Stimulated activated CD4-positive, alpha-beta T cell treated with anti-CD3 and anti-CD28 coated beads, Interleukin-2, amount 100 ng/mL, for 4 hours (primary cell): ENCODE data around the gene USP13.
"Not testable (repeated sequence)": the region's sequence is repeated elsewhere in the genome, so short reads cannot be mapped to it uniquely, and the experiment has no call there.

Source experiments
- DNase-seq: peaks from one replicate; pipeline ENCODE4 v3.0.0-alpha.2; 2020; ENCODE audit warnings: low read depth

The USP13 gene

DNA sequence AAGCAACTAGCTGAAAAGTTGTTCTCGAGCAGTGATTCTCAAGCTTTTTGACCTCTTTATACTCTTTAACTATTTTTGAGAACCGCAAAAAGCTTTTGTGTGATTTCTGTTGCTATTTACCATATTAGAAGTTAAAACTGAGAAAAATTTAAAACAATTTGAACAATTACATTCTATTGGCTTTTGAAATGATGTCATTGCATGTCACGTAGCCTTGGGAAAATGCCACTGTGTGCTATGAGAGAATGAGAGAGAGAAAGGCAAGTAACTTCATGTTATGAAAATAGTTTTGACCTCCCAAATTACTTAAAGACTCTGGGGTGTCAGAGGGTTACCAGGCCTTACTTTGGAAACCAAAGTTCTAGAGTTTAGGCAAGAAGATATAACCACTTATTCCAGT lies 8.0 kb downstream of the USP13 start:
- DNase-seq = no peak

DNA sequence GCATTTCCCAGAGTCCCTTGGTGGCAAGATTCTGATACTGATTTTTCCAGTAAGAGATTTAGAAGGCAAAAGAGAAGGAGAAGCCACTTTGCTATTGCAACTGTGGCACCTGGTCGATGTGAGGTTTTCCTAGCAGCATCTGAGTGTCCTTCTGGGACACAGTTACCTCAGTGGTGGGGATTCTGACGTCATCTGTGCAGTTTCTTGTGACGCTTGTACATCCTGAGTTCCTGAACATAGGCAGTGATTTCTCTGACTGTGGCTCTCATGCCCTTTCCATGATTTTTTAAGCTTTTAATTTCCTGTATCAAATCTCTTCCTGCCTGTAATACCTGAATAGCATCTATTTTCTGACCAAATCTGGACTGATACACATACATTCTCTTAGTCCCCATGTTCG lies 8.9 kb downstream of the USP13 start:
- no peak for DNase-seq

DNA sequence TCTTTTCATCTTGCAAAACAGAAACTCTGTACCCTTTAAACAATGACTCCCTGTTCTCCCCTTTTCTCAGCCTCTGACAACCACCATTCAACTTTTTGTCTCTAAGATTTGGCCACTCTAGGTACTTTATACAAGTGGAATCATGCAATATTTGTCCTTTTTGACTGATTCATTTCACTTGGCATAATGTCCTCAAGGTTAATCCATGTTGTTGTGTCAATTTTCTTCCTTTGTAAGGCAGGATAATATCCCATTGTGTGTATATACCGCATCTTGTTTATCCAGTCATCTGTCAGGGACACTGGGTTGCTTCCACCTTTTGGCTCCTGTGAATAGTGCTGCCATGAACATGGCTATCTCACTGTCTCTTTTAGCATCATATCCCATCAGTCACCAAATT lies 10.3 kb downstream of the USP13 start:
- DNase-seq = no peak

DNA sequence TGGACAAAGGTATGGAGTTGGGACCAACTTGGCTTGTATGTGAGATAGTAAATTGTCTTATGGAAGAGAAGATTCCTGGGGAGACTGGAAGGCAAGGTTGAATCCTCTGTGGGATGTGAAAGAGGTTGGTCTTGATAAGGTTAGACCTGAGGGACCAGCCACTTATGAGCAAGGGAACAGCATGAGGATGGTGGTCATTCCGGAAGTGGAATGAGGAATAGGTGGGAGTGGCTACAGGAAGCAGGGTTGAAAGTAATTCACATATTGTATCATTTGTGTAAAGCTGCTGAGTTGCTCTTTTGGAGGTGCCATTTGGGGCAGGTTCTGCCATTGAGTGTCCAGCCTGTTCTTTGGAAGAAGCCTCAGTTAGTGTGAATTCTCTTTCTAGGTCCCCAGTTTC lies 13.2 kb downstream of the USP13 start:
- no peak for DNase-seq

DNA sequence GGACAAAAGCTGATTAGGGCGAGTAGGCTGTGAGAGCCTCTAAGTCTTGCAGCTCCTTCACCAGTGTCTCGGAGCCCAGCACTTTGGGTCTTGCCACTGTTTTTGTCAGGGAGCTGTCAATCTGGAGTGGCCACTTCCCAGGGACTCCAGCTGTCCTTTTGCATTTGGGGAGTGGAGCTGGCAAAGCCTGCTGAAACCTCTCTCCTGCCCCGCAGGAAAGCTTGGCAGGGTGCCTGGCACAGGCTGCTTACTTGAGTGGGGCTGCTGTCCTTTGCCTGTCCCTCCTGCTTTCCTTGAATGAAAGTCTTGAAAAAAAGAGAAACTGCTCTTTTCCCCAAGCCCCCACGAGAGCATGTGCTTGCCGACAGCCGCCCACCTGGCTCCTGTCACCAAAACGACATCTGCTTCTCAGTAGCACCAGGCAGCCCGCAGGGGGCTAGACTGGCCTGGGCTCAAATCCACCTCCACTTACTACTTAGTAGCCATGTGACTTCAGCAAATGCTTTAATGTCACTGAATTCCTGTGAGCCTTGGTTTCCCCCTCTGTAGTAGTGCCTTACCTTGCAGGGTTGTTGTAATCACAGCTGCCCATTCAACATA lies 13.7 kb downstream of the USP13 start:
- DNase-seq = no peak

DNA sequence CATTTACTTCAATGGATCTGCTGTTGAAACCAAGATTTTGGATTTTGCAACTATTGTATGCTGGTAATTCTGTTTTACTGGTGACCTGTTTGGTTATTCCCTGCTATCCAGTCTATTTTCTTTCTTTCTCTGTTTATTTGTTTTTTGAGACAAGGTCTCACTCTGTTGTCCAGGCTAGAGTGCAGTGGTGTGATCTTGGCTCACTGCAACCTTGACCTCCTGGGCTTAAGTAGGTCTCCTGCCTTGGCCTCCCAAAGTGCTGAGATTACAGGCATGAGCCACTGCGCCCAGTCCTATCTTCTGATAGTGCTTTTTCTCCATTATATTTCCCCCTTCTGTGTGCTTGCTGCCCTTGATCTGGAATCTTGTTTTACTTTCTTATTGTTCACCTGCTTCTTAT lies 15.6 kb downstream of the USP13 start:
- no peak for DNase-seq

DNA sequence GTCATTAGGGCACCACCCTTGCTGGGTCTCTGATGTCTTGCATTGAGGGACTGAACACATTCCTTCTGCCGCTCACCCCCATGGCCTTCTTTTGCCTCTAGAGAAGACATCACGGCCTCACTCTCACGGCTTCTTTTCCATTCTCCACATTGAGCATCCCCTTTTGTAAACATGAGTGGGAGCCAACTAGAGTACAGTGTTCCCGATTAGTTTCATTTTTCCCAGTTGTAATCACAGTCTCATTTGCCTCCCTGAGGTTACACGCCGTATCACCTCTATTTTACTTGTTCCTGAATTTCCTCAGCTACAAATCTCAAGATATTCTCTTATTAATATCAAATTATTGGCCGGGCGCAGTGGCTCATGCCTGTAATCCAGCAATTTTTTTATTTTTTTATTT lies 17.5 kb downstream of the USP13 start:
- DNase-seq = no peak

DNA sequence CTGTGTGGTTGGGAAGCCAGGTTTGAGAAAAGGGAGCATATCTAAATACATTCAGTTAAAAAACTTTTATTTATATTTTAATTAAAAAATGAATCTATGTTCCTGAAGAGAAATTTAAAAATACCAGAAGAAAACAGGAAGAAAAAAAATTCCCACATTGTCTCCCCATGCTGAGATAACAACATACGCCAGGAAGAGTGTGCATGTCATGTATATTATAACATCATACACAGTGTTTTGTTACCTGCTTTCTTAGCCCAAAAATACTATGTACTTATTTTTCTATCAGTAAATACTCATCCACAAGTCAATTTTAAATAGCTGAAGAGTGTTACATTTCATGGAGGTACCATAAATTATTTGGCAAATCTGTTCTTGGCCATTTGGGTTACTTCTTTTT lies 18.5 kb downstream of the USP13 start:
- no peak for DNase-seq

DNA sequence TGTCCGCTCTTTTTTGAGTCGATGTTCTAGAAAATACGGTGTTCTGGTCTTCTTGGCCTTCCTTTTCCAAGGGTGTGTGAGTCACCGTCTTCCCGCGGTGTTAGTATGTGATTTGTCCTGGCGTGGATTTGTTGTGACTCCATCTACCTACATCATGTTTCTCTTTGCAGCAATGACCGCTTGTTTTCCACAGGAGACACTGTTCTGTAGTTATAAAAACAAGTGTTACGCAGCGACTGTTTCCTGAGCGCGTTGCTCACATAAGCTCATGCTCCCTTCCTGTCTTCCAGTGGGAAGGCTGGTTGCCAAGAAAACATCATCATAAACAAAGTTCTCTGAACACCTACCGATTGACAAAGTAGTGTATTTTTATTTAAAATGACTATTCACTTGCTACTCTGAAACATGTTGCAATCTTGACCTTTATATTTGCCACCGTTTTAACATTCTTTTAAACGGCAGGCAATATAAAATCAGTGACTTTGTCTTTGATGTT lies 19.0 kb downstream of the USP13 start:
- DNase-seq = no peak

DNA sequence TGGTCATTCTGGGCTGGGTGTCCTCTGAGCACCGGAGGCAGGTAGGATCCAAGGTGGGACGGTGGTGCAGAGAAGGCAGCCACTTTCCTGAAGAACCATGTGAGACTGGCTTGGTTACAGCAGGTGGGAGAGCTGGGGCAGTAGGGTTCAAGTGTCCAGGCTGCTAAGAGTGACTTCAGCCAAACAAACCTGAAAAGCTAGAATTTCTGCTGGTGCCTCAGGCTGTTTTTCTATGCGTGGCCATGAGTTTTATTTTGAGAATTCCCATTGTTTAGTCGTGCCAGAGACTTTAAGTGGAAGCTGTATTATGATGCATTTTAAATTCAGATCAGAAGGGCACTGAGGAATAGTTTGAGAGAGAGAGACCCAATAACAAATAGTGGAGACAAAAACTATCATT lies 20.1 kb downstream of the USP13 start:
- DNase-seq = no peak

DNA sequence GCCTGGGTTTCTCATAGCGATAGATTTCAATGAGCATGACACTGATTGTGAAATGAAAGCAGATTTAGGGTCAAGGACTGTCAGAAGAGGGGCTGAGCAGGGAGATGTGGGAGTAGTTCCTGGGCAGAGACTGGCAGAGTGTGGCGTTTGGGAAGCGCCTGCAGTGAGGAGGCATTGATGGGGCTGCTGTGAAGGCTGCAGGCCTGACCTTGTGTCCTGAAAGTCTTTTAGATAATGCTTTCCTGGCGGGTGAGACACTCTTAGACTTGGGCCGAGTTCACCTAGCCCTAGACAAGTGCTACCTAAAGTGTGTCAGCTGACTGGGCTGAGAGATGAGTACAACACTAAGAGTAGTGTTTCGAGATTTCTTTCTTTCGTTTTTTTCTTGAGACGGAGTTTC lies 20.7 kb downstream of the USP13 start:
- DNase-seq = no peak

DNA sequence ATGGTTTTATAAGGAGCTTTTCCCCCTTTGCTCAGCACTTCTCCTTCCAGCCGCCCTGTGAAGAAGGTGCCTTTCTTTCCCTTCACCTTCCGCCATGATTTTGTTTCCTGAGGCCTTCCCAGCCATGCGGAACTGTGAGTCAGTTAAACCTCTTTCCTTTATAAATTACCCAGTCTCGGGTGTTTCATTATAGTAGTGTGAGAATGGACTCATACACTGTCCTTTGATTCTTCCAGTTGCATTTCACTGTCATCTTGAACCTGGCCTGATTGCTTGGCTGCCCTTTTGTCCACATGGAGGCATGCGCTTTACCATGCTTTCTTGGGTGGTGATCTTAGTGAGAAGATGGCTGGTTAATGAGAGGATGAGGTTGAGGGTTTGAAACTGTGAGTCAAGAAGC lies 23.2 kb downstream of the USP13 start:
- no peak for DNase-seq

DNA sequence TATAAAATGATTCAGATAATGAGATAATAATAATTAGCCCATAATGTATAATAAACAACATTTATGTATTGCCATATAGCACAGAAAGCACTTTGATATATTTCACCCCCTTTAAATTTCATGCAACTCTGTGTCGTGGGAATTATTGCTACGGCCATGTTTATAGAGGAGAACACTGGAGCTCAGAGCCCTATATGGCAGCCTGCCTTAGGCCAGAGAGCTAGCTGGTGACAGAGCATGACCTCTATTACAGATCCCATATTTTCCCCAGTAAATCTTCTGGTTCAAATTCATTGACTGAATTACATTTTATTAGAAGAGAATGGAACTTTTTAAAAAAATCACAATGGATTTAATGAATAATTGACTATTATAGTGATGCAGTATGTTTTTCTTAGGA lies 25.0 kb downstream of the USP13 start:
- DNase-seq = no peak

DNA sequence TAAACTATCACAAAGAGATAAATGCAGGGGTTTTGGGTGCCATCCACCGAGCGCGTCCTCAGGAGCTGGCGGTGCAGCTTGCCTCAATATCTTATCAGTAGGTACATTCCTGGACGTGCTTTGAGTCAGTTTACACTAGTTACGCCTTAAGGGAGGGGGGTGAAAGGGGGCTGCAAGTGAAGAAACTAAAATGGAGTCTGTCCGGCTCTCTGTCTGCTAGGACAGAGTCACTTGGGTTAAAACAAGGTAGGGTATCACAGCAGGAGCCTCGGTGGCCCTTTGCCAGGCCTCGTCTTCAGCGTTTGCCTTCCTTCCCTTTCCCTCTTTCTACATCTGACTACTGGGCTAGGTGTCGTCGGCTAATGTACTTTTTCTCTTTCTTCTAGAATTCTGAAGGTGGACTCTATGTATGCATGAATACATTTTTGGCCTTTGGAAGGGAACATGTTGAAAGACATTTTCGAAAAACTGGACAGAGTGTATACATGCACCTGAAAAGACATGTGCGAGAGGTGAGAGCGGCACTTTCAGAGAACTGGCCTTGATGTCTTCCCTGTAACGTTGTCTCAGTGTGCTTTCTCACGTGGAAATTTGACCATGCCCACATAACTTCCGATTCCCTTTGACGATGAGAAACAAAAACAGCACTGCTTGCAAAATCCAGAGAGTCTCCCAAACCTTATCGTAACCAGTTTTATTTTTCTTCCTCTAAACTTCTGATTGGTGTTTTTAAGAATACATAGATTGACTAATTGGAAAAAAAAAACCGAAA lies 28.8 kb downstream of the USP13 start:
- no peak for DNase-seq

DNA sequence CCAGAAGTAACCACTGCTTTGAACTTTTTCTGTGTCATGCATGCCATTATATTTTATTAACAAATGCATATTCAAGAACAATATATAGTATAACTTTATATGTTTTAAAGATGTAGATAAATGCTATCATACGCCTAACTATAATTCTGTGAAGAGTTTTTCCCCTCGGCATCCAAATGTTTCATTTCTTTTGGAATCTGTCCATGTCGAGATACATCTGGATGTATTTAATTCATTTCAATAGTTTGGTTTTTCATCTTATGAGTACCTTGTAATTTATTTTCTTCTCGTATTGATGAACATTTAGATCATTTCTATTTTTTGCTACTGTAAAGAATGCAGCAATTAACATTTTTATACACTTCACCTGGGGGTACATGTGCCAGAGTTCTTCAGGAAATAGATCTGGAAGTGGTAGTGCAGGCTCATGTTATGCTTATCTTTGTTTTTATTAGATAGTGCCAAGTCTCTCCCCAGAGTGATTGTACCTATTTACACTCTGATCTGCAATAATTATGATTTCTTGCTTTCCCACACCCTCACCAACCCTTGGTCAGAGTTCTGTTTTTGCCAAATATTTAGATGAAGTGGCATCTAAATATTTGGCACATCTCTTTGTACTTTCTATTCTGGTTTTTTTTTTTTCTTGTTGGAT lies 29.7 kb downstream of the USP13 start:
- no peak for DNase-seq

DNA sequence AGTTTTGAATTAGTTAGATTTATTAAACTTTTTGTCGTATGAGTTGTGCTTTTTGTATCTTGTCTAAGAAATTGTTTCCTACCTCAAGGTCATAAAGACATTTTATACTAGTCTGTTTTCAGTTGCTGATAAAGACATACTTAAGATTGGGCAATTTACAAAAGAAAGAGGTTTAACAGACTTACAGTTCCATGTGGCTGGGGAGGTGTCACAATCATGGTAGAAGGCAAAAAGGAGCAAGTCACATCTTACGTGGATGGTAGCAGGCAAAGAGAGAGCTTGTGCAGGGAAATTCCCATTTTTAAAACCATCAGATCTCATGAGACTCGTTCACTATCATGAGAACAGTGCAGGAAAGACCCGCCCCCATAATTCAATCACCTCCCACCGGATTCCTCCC lies 30.4 kb downstream of the USP13 start:
- DNase-seq = not testable (repeated sequence)

DNA sequence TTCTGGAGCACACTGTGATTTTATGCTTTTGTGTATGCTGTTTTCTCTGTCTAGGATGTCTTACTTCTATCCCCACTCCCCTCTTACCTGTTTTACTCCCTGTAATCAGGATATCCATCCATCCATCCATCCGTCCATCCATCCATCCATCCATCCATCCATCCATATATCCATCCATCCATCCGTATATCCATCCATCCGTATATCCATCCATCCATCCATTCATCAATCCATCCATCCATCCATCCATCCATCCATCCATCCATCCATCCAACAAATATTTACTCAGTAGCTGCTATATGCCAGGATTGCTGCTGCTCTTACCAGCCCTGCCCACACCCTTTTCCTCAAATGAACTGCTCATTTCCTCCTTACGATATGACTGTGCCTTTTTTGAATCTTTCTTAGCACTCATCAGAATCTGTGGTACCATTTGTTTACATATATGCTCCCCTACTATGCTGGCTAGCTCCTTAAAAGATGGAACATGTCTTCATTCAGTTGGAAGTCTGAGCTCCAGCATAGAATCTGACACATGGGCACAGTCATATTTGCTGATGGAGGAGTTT lies 35.2 kb downstream of the USP13 start:
- no peak for DNase-seq

DNA sequence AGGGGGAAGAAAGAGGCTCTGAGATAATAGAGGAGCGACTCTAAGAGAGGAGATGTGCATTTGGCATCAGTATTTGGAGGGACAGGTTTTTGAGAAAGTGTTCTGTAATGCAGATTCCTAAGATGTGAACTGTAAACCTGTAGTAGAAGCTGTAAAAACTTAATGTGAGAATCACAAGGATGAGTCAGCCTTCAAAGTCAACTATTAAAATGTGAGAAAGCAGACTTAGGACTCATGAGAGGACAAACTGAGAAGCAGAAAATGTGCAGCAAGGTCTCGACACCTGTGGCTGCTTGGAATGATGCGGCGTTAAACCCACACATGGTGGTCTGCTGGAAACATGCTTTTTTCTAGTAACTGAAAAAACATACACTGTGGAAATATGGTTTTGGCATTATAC lies 36.0 kb downstream of the USP13 start:
- DNase-seq = no peak

DNA sequence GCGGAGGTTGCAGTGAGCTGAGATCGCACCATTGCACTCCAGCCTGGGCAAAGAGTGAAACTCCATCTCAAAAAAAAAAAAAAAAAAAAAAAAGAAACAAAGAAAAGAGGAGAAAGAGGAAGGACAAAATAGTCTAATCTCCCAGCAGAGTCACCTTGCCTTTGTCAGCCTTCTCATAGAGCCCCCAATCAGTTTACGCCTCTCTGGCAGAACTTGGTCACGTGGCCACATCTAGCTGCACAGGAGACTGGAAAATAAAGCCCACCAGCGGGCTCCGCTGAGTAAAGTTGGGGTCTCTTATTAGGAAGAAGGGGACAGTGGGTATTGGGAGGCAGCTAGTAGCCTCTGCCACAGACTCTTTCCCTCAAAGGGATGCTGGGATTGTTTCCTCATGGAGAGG lies 41.9 kb downstream of the USP13 start:
- no peak for DNase-seq

DNA sequence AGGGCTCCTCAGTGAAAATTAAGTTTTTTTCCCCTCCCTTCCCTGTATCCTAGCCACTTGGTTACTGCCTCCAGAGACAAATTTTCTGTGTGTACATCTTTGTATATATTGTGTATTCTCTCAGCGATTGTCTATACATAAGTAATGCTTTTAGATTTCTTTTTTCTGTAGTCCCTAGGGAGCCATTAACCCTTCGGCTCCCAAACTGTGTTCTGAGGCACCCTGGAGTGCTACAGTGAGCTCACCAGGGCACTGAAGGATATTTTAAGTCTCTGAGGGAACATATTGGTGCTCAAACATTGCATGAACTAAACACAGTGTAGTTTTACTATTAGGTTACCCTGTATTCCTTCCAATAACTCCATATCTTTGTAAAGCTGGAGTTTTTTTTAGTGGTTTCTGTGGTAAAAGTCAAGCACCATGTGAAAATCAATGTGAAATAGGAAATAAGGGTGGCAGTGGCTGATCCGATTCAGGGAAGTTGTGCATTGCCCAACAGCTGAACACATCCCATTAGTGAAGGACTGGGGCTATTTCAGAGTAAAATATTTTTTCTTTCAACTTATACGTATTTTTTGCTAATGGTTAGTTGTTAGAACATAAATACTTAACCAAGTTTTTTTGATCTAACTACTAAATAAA lies 43.0 kb downstream of the USP13 start:
- DNase-seq = no peak

DNA sequence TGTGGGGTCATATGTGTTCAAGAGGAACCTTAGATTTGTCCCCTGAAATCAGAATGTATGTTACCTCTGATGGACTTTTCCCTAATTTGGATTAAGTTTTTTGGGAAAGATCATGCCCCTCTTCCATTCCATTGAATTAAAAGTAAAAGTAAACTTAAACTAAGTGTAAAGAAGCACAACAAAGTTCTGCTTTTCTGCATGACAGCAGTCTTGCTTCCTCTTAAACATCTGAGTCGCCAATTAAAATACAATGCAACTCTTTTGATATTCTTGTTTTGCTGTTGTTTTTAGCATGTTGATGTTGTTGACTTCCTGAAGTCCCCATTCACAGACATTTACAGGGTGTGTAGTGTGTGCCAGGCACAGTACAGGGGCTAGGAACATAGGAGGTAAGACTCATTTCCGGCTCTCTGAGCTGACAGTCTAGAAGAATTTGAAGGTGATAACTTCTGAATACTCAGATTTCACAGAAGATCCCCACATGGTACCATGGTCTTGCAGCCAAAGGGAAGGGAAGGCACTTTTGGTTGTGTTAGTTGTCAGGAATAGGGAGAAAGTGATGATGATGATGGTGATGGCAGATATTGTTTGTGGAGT lies 45.0 kb downstream of the USP13 start:
- DNase-seq = no peak

DNA sequence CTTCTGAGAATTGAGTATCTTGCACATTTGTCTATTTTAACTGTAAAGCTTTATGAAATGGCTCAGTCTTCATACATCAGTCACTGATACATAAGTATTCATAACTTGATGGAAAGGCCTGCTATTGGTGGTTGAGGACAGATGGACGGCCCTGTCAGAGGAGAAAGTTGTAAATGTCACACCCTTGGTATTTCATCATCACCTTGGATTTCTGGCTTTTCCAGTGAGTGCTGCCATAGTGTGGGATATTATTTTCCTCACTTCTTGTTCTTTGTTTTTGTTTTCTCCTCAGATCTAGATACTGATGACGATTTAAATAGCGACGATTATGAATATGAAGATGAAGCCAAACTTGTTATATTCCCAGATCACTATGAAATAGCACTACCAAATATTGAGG lies 47.9 kb downstream of the USP13 start:
- no peak for DNase-seq
